Kidney glomerular epithelial cell (primary cell): Measurements from ENCODE around the gene B4GALNT2.
"Not testable (repeated sequence)": the region's sequence is repeated elsewhere in the genome, so short reads cannot be mapped to it uniquely, and the experiment has no call there.

Experiments used
- DNase-seq: peaks from one replicate; lab custom pipeline; 2025; lab: John Stamatoyannopoulos, UW

B4GALNT2 gene

GRCh38 chr17:49120166-49120565, 12.4 kb upstream of the B4GALNT2 start:
- no peak for DNase-seq

- DNase-seq = no peak
Measured at GRCh38 chr17:49121696-49122292, 10.8 kb upstream of the B4GALNT2 start.

GRCh38 chr17:49122566-49122965, 10.0 kb upstream of the B4GALNT2 start:
- DNase-seq = no peak

GRCh38 chr17:49123061-49123460, 9.5 kb upstream of the B4GALNT2 start:
- no peak for DNase-seq

- no peak for DNase-seq
Measured at GRCh38 chr17:49125449-49125848, 7.1 kb upstream of the B4GALNT2 start.

GRCh38 chr17:49126183-49126859, 6.2 kb upstream of the B4GALNT2 start:
- not testable (repeated sequence) for DNase-seq

- not testable (repeated sequence) for DNase-seq
Measured at GRCh38 chr17:49129359-49129950, 3.1 kb upstream of the B4GALNT2 start.

GRCh38 chr17:49130891-49131290, 1.7 kb upstream of the B4GALNT2 start:
- no peak for DNase-seq

- no peak for DNase-seq
Measured at GRCh38 chr17:49132317-49132698, 261 bp upstream of the B4GALNT2 start.

GRCh38 chr17:49136335-49136734, 3.8 kb downstream of the B4GALNT2 start:
- DNase-seq = no peak

- DNase-seq = not testable (repeated sequence)
Measured at GRCh38 chr17:49145654-49146053, 13.1 kb downstream of the B4GALNT2 start.

GRCh38 chr17:49146620-49147306, 14.2 kb downstream of the B4GALNT2 start:
- DNase-seq = peak; percentile 65

- DNase-seq = no peak
Measured at GRCh38 chr17:49148171-49148570, 15.6 kb downstream of the B4GALNT2 start.

GRCh38 chr17:49151996-49152395, 19.4 kb downstream of the B4GALNT2 start:
- DNase-seq = no peak

- DNase-seq = no peak
Measured at GRCh38 chr17:49156256-49156655, 23.7 kb downstream of the B4GALNT2 start.

GRCh38 chr17:49157784-49158183, 25.2 kb downstream of the B4GALNT2 start:
- DNase-seq = peak; percentile 27

GRCh38 chr17:49162866-49163265, 30.3 kb downstream of the B4GALNT2 start:
- DNase-seq = no peak

GRCh38 chr17:49165143-49165542, 32.6 kb downstream of the B4GALNT2 start:
- DNase-seq = no peak

- no peak for DNase-seq
Measured at GRCh38 chr17:49168706-49169105, 36.1 kb downstream of the B4GALNT2 start.

GRCh38 chr17:49170216-49170615, 37.6 kb downstream of the B4GALNT2 start:
- DNase-seq = no peak

GRCh38 chr17:49170711-49171110, 38.1 kb downstream of the B4GALNT2 start:
- not testable (repeated sequence) for DNase-seq

- DNase-seq = not testable (repeated sequence)
Measured at GRCh38 chr17:49175978-49176377, 43.4 kb downstream of the B4GALNT2 start.

GRCh38 chr17:49180303-49180702, 47.7 kb downstream of the B4GALNT2 start:
- DNase-seq = peak; percentile 27
